Right atrium auricular region (tissue), 2 donors: Measurements from ENCODE around the gene ITPKB. TPM values are rescaled to one million over a fixed set of nuclear protein-coding genes. Genes with fewer than 3 reads are reported as not detected.

Experiments used
- DNase-seq: peaks from one replicate; pipeline ENCODE4 v3.0.0-alpha.2; 2019; ENCODE audit warnings: low spot score
- H3K27ac ChIP-seq, 2 donors: fragments of 200-600 bp; sonication (generic); 1 replicate in 1 of 2; 2 replicates in 1 of 2; pipeline ENCODE4 v1.5.1; 2016 to 2019
- H3K27me3 ChIP-seq, 2 donors: fragments of 200-600 bp; sonication (generic); one replicate each; pipeline versions ENCODE4 v1.5.1 to v1.6.0; 2017 to 2019
- H3K36me3 ChIP-seq: fragments of 200-600 bp; sonication (generic); one replicate; pipeline ENCODE4 v1.5.1; 2016
- H3K4me1 ChIP-seq, 2 donors: fragments of 200-600 bp; sonication (generic); one replicate each; pipeline versions ENCODE4 v1.5.1 to v1.6.0; 2017 to 2019
- H3K4me3 ChIP-seq, 2 donors: fragments of 200-600 bp; sonication (generic); 1 replicate in 1 of 2; 2 replicates in 1 of 2; pipeline ENCODE4 v1.5.1; 2017 to 2019; ENCODE audit warnings: mild to moderate bottlenecking in 1 of 2, moderate library complexity in 1 of 2
- H3K9me3 ChIP-seq, 2 donors: fragments of 200-600 bp; sonication (generic); one replicate each; pipeline ENCODE4 v1.5.1; 2019
- total RNA-seq, 2 donors: library from RNA; depleted of rRNA; stranded (reverse); fragments of >200 nt; gene quantifications; one replicate each; pipeline ENCODE4 v1.1.0, GENCODE V29; 2016
- TF ChIP-seq, protein P1 (sequence below), 2 donors: fragments of 200-600 bp; sonication (generic); IDR thresholded peaks; one replicate each; pipeline ENCODE4 v1.5.1; 2019; ENCODE audit warnings: antibody characterized with exemption in 2 of 2

Gene ITPKB
- total RNA-seq, 2 donors from 2014 or later = 10.8 to 11.0 TPM

GRCh38 chr1:226719596-226720387 is 19.3 kb downstream of the ITPKB start:
- Histone ChIP-seq H3K27ac (no peak overlapping the region), H3K4me3 (no peak overlapping the region), H3K4me1 (peaks cover 0 to 48% of the 10 kb centered on the region in 2 donors), H3K36me3 (no peaks in the 10 kb centered on the region), H3K27me3 (no peaks in the 10 kb centered on the region), H3K9me3 (no peaks in the 10 kb centered on the region)
- TF ChIP-seq, protein P1, sequence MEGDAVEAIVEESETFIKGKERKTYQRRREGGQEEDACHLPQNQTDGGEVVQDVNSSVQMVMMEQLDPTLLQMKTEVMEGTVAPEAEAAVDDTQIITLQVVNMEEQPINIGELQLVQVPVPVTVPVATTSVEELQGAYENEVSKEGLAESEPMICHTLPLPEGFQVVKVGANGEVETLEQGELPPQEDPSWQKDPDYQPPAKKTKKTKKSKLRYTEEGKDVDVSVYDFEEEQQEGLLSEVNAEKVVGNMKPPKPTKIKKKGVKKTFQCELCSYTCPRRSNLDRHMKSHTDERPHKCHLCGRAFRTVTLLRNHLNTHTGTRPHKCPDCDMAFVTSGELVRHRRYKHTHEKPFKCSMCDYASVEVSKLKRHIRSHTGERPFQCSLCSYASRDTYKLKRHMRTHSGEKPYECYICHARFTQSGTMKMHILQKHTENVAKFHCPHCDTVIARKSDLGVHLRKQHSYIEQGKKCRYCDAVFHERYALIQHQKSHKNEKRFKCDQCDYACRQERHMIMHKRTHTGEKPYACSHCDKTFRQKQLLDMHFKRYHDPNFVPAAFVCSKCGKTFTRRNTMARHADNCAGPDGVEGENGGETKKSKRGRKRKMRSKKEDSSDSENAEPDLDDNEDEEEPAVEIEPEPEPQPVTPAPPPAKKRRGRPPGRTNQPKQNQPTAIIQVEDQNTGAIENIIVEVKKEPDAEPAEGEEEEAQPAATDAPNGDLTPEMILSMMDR (IDR thresholded peaks at IDR 0.05) = no peak
- DNase-seq = no peak

DNA sequence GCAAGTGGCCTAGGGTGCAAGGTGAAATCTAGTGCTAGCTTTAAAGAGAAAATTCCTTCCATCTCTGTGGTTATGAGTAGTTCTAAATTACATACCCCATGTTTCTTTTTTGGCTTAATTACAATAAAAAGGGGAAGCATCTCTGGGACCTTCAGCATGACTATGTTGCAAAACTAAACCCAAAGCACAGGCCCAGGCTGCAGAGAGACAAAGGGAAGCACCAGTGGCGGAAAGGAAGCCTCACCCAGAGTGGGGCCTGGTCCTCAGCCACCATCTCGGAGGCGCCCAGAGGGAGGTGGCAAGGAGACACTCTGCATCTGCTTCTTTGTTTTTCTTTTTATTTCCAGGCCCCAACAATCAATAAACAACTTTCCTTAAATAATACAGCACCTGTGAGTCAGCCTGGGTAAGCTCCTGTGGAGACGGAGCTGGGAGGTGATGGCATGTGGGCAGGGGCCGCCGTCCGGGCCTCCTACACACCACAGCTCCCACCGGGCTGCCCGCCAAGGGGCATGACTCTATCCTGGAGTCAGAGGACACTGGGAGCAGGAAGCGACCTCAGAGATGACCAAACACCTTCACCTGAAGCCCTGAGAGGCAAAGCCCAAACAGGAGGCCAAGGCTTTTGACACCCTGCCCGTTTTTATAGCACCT is 21.7 kb downstream of the ITPKB start:
- Histone ChIP-seq H3K36me3 (no peaks in the 10 kb centered on the region), H3K9me3 (peaks cover 0 to 6% of the 10 kb centered on the region in 2 donors), H3K4me3 (no peak overlapping the region), H3K27me3 (no peaks in the 10 kb centered on the region), H3K4me1 (peaks cover 0 to 30% of the 10 kb centered on the region in 2 donors), H3K27ac (no peak overlapping the region)
- TF ChIP-seq, protein P1 (IDR thresholded peaks at IDR 0.05) = no peak
- no peak for DNase-seq

DNA sequence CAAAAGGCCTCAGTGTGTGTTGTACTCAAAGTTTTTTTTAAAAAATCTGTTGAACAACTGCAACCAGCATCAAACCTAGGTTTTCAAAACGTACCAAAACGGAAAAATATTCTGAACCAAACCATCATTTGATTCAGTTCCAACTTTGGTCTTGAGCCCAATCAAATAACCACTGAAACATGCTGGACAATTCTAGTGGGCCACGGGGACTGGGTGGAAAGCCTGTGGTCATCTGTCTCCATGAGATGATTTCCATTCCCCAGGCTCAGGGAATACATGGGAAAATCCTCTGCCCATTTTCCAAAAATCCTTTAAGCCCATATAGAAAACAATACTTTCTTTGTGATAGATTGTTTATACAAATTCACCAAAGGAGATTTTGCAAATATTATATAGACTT is 22.5 kb downstream of the ITPKB start:
- H3K4me3 ChIP-seq = no peak overlapping the region
- no peaks in the 10 kb centered on the region for H3K27me3 ChIP-seq
- DNase-seq = no peak
- no peak overlapping the region for H3K27ac ChIP-seq
- H3K36me3 ChIP-seq = no peaks in the 10 kb centered on the region
- H3K4me1 ChIP-seq = peaks cover 0 to 38% of the 10 kb centered on the region in 2 donors
- peaks cover 0 to 6% of the 10 kb centered on the region in 2 donors for H3K9me3 ChIP-seq
- TF ChIP-seq, protein P1 (IDR thresholded peaks at IDR 0.05) = no peak

DNA sequence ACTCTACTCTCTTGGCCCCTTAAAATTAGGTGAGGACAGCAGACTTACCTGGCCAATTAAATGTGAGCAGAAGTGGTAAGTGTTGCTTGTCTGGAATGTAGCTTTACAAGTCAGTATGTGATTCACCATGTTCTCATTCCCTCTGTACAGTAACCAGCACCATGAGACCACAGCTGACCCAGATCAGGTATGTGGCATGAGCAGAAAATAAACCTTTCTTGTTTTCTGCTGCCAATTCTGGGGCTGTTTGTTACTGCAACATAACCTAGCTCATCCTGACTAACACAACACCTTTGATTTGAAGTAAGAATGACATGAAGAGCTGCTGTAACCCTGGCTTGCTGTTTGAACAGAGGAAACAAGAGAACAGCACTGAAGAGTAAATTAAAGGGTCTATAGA is 24.9 kb downstream of the ITPKB start:
- H3K27me3 ChIP-seq = no peaks in the 10 kb centered on the region
- no peak overlapping the region for H3K27ac ChIP-seq
- no peak for DNase-seq
- peaks cover 0 to 43% of the 10 kb centered on the region in 2 donors for H3K4me1 ChIP-seq
- no peak overlapping the region for H3K4me3 ChIP-seq
- H3K36me3 ChIP-seq = no peaks in the 10 kb centered on the region
- H3K9me3 ChIP-seq = peaks cover 0 to 6% of the 10 kb centered on the region in 2 donors
- TF ChIP-seq, protein P1 (IDR thresholded peaks at IDR 0.05) = no peak

- no peaks in the 10 kb centered on the region for H3K27me3 ChIP-seq
- DNase-seq = no peak
- H3K4me1 ChIP-seq = peaks cover 0 to 51% of the 10 kb centered on the region in 2 donors
- H3K9me3 ChIP-seq = peaks cover 0 to 6% of the 10 kb centered on the region in 2 donors
- H3K4me3 ChIP-seq = no peak overlapping the region
- TF ChIP-seq, protein P1 (IDR thresholded peaks at IDR 0.05) = no peak
- peak overlapping the region in 1 of 2 donors; percentile 48 for H3K27ac ChIP-seq
- no peaks in the 10 kb centered on the region for H3K36me3 ChIP-seq
Measured at GRCh38 chr1:226712742-226713419, 26.2 kb downstream of the ITPKB start.
